HEK293 (cell line): ENCODE data around the gene RACK1.

Experiments used
- BCL6B ChIP-seq: fragments of 450-650 bp; formaldehyde crosslinking; IDR thresholded peaks from 2 replicates; pipeline ENCODE4 v1.5.1; 2017; ENCODE audit warnings: missing biosample characterization, missing genetic modification characterization
- FEZF1 ChIP-seq: fragments of 450-650 bp; formaldehyde crosslinking; IDR thresholded peaks from 2 replicates; pipeline ENCODE4 v1.5.1; 2016; ENCODE audit warnings: missing biosample characterization, missing genetic modification characterization
- KLF7 ChIP-seq: fragments of 450-650 bp; formaldehyde crosslinking; IDR thresholded peaks from 2 replicates; pipeline ENCODE4 v1.5.1; 2016; ENCODE audit warnings: missing biosample characterization, missing genetic modification characterization, borderline replicate concordance
- PATZ1 ChIP-seq: fragments of 450-650 bp; formaldehyde crosslinking; IDR thresholded peaks from 2 replicates; pipeline ENCODE4 v1.5.1; 2016; ENCODE audit warnings: missing biosample characterization, missing genetic modification characterization
- PBX3 ChIP-seq: sonication (generic); formaldehyde crosslinking; IDR thresholded peaks from 2 replicates; pipeline ENCODE4 v1.8.1; 2022; ENCODE audit warnings: mild to moderate bottlenecking, moderate library complexity, missing genetic modification reagents
- PRDM1 ChIP-seq: fragments of 450-650 bp; formaldehyde crosslinking; IDR thresholded peaks from 2 replicates; pipeline ENCODE4; 2016; ENCODE audit warnings: missing biosample characterization, missing genetic modification characterization
- REPIN1 ChIP-seq: fragments of 450-650 bp; formaldehyde crosslinking; IDR thresholded peaks from 2 replicates; pipeline ENCODE4 v1.5.1; 2017; ENCODE audit warnings: missing biosample characterization, missing genetic modification characterization, low read depth
- SCRT1 ChIP-seq: fragments of 450-650 bp; formaldehyde crosslinking; IDR thresholded peaks from 2 replicates; pipeline ENCODE4 v1.5.1; 2016; ENCODE audit warnings: missing biosample characterization, missing genetic modification characterization, borderline replicate concordance
- SP7 ChIP-seq: fragments of 450-650 bp; formaldehyde crosslinking; IDR thresholded peaks from 2 replicates; pipeline ENCODE4 v1.5.1; 2016; ENCODE audit warnings: missing biosample characterization, missing genetic modification characterization
- TRIM28 ChIP-seq: IDR thresholded peaks from 2 replicates; pipeline ENCODE4 v1.6.1; 2011; ENCODE audit warnings: low read length, control low read depth, borderline replicate concordance
- ZBTB10 ChIP-seq: fragments of 450-650 bp; formaldehyde crosslinking; IDR thresholded peaks from 2 replicates; pipeline ENCODE4 v1.5.1; 2016; ENCODE audit warnings: missing biosample characterization, missing genetic modification characterization
- ZNF132 ChIP-seq: fragments of 450-650 bp; formaldehyde crosslinking; IDR thresholded peaks from 2 replicates; pipeline ENCODE4 v1.5.1; 2017; ENCODE audit warnings: missing biosample characterization, missing genetic modification characterization, borderline replicate concordance
- ZNF157 ChIP-seq: fragments of 450-650 bp; formaldehyde crosslinking; IDR thresholded peaks from 2 replicates; pipeline ENCODE4 v1.5.1; 2016; ENCODE audit warnings: missing biosample characterization, missing genetic modification characterization
- ZNF16 ChIP-seq: fragments of 450-650 bp; formaldehyde crosslinking; IDR thresholded peaks from 2 replicates; pipeline ENCODE4 v1.5.1; 2016; ENCODE audit warnings: low read depth, missing biosample characterization, missing genetic modification characterization
- ZNF18 ChIP-seq: fragments of 450-650 bp; formaldehyde crosslinking; IDR thresholded peaks from 2 replicates; pipeline ENCODE4 v1.5.1; 2016; ENCODE audit warnings: missing biosample characterization, missing genetic modification characterization
- ZNF324 ChIP-seq: fragments of 450-650 bp; formaldehyde crosslinking; IDR thresholded peaks from 2 replicates; pipeline ENCODE4 v1.5.1; 2016; ENCODE audit warnings: missing biosample characterization, missing genetic modification characterization
- ZNF362 ChIP-seq: fragments of 450-650 bp; formaldehyde crosslinking; IDR thresholded peaks from 2 replicates; pipeline ENCODE4 v1.5.1; 2016; ENCODE audit warnings: missing biosample characterization, missing genetic modification characterization
- ZNF529 ChIP-seq: fragments of 450-650 bp; formaldehyde crosslinking; IDR thresholded peaks from 2 replicates; pipeline ENCODE4 v1.5.1; 2017; ENCODE audit warnings: missing genetic modification characterization, missing biosample characterization; ENCODE audit not compliant: insufficient replicate concordance
- ZNF555 ChIP-seq: fragments of 450-650 bp; formaldehyde crosslinking; conservative IDR thresholded peaks from 2 replicates; pipeline ENCODE4 v1.5.1; 2017; ENCODE audit warnings: missing biosample characterization, mild to moderate bottlenecking, missing genetic modification characterization, inconsistent platforms
- ZNF571 ChIP-seq: fragments of 450-650 bp; formaldehyde crosslinking; IDR thresholded peaks from 2 replicates; pipeline ENCODE4 v1.5.0; 2017; ENCODE audit warnings: missing biosample characterization, missing genetic modification characterization
- ZNF585B ChIP-seq: fragments of 450-650 bp; formaldehyde crosslinking; IDR thresholded peaks from 2 replicates; pipeline ENCODE4 v1.5.1; 2016; ENCODE audit warnings: missing biosample characterization, missing genetic modification characterization
- ZNF600 ChIP-seq: fragments of 450-650 bp; formaldehyde crosslinking; IDR thresholded peaks from 2 replicates; pipeline ENCODE4 v1.5.1; 2016; ENCODE audit warnings: missing biosample characterization, missing genetic modification characterization
- ZNF610 ChIP-seq: fragments of 450-650 bp; formaldehyde crosslinking; IDR thresholded peaks from 2 replicates; pipeline ENCODE4 v1.5.1; 2016; ENCODE audit warnings: missing biosample characterization, missing genetic modification characterization, borderline replicate concordance
- ZNF645 ChIP-seq: fragments of 450-650 bp; formaldehyde crosslinking; IDR thresholded peaks from 2 replicates; pipeline ENCODE4; 2016; ENCODE audit warnings: missing biosample characterization, missing genetic modification characterization
- ZNF701 ChIP-seq: fragments of 450-650 bp; formaldehyde crosslinking; IDR thresholded peaks from 2 replicates; pipeline ENCODE4 v1.5.1; 2016; ENCODE audit warnings: missing biosample characterization, missing genetic modification characterization
- ZNF747 ChIP-seq: fragments of 450-650 bp; formaldehyde crosslinking; IDR thresholded peaks from 2 replicates; pipeline ENCODE4 v1.5.1; 2016; ENCODE audit warnings: missing biosample characterization, missing genetic modification characterization

RACK1 gene

GRCh38 chr5:181187500-181188213, 56.0 kb downstream of the RACK1 start (continued):
- TF ChIP-seq ZNF610 (tag by site-specific recombination) (no peak), ZNF16 (tag by site-specific recombination) (no peak), ZNF600 (tag by site-specific recombination) (peak; percentile 77; the same call in 1 of the 2 replicates), KLF7 (tag by site-specific recombination) (no peak), SCRT1 (tag by site-specific recombination) (peak; percentile 53; the same call in 1 of the 2 replicates), PBX3 (CRISPR knock-in tag) (no peak), ZBTB10 (peak; percentile 91), ZNF157 (tag by site-specific recombination) (no peak), ZNF529 (no peak), ZNF585B (tag by site-specific recombination) (no peak), ZNF571 (tag by site-specific recombination) (no peak), PRDM1 (tag by site-specific recombination) (no peak), ZNF701 (no peak), ZNF645 (tag by site-specific recombination) (no peak), PATZ1 (peak; percentile 12), SP7 (tag by site-specific recombination) (peak; percentile 22), REPIN1 (tag by site-specific recombination) (no peak), TRIM28 (peak; percentile 32; the same call in 1 of the 2 replicates), FEZF1 (tag by site-specific recombination) (no peak), BCL6B (tag by site-specific recombination) (no peak), ZNF747 (tag by site-specific recombination) (no peak), ZNF362 (tag by site-specific recombination) (no peak), ZNF555 (tag by site-specific recombination) (no peak), ZNF324 (peak; percentile 67; the same call in 1 of the 2 replicates), ZNF132 (tag by site-specific recombination) (no peak), ZNF18 (tag by site-specific recombination) (no peak; the same call in 1 of the 2 replicates)
